Fibroblast of pulmonary artery (primary cell): ENCODE measurements around the gene NFKBIZ.
A peak's percentile ranks its signal among the peaks of the same experiment; 100 is the strongest.

Experiments
- DNase-seq: peaks from one replicate; pipeline ENCODE4 v3.0.0-alpha.2; 2010; ENCODE audit warnings: low read depth
- H3K4me3 ChIP-seq: replicated peaks from 2 replicates; pipeline ENCODE4 v1.5.1; 2011; ENCODE audit warnings: low read depth, mild to moderate bottlenecking, control low read depth, low read length, moderate library complexity
- TF ChIP-seq, protein P1 (sequence below): IDR thresholded peaks from 2 replicates; pipeline ENCODE4 v1.5.1; 2011; ENCODE audit warnings: mild to moderate bottlenecking, control low read depth, low read length, inconsistent platforms; ENCODE audit errors: missing control alignments

Gene NFKBIZ

DNA sequence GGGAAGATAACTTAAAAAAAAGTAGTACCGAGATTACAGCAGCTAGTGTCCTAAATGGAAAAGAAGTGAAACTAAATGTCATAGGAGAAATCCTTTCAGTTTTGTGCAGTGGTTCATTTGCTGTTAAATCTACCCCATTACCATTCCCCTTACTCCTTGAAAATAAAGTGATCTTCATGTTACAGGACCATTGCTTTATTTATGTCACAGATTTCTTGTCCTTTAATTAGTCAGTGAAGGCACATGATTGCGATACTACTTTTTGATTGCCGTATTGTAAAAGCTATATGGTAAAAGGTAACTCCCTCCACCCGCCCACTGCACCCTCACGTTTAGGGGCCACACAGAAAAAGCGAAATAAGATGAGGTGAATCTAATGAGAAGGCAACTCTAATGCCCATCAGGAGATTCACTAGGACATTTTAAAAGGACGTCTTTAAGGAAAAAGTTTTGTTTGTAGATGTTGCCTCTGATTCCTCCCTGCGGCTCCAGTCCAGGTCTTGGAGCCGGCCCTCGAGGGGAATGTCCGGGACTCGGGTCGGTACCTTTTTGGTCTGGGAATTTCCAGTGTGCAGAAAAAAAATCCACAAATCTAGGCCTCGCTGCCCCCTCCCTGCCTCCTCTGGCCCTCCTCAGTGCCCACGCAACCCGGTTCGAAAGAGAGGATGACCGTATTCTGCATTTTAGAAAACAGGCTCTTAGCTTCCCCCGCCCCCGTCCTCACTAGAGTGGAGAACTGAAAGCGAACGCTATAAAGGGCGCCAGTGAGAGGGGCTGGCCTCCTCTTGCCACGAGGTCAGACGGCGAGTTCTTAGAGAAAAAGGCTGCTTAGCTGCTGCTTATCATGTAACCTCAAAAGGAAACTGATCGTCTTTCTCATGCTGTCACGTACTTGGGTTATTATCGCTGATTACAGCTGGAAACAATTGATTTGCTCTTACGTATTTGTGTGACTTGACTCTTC is 21.8 kb upstream of the NFKBIZ start:
- TF ChIP-seq, protein P1, sequence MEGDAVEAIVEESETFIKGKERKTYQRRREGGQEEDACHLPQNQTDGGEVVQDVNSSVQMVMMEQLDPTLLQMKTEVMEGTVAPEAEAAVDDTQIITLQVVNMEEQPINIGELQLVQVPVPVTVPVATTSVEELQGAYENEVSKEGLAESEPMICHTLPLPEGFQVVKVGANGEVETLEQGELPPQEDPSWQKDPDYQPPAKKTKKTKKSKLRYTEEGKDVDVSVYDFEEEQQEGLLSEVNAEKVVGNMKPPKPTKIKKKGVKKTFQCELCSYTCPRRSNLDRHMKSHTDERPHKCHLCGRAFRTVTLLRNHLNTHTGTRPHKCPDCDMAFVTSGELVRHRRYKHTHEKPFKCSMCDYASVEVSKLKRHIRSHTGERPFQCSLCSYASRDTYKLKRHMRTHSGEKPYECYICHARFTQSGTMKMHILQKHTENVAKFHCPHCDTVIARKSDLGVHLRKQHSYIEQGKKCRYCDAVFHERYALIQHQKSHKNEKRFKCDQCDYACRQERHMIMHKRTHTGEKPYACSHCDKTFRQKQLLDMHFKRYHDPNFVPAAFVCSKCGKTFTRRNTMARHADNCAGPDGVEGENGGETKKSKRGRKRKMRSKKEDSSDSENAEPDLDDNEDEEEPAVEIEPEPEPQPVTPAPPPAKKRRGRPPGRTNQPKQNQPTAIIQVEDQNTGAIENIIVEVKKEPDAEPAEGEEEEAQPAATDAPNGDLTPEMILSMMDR = no peak
- peak; percentile 78 for DNase-seq
- peak overlapping the region; percentile 62 for H3K4me3 ChIP-seq

- H3K4me3 ChIP-seq = peak overlapping the region; percentile 62
- TF ChIP-seq, protein P1 = no peak
- no peak for DNase-seq
These were observed 21.0 kb upstream of the NFKBIZ start for GRCh38 chr3:101828276-101828675.

DNA sequence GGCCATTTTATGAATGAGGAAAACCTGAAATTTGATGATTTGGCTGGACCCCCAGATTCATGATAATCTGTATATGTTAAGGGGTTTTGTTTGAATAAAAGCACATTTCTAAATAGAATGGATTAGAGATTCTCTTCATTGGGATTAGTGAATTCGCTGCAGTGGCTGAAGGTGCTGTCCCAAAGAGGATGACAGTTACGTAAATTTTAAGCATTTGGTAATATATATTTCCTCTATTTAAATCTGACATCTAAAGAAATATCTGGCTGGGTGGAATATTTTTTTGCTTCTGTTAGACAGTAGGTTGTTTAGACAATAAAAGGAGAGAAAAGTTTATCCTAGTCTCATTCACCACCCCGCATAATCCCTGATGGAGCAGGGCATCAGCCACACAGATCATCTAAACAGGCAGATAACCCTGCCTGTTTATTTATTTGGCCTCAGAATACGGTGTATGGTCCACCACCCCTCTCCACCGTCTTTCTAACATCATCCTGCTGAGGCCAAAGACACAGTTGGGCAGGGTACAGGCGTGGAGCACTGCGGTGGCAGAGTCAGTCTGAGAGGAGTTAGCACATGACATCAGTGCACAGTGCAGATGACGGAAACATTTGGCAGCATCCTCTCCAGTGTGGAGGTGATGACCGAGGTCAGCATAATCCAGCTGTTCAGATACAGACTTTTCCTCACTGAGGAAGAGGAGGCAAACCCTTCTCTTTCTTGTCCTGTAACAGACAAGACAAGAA is 20.4 kb upstream of the NFKBIZ start:
- peak; percentile 70 for DNase-seq

GRCh38 chr3:101829437-101829830 is 19.9 kb upstream of the NFKBIZ start:
- DNase-seq = no peak
- no peak overlapping the region for H3K4me3 ChIP-seq
- TF ChIP-seq, protein P1 = no peak

More for the DNA sequence above, 20.4 kb upstream of the NFKBIZ start:
- H3K4me3 ChIP-seq = peak overlapping the region; percentile 62
- TF ChIP-seq, protein P1 = no peak

- DNase-seq = no peak
- no peak overlapping the region for H3K4me3 ChIP-seq
- TF ChIP-seq, protein P1 = no peak
These were observed 19.4 kb upstream of the NFKBIZ start for GRCh38 chr3:101829874-101830273.

DNA sequence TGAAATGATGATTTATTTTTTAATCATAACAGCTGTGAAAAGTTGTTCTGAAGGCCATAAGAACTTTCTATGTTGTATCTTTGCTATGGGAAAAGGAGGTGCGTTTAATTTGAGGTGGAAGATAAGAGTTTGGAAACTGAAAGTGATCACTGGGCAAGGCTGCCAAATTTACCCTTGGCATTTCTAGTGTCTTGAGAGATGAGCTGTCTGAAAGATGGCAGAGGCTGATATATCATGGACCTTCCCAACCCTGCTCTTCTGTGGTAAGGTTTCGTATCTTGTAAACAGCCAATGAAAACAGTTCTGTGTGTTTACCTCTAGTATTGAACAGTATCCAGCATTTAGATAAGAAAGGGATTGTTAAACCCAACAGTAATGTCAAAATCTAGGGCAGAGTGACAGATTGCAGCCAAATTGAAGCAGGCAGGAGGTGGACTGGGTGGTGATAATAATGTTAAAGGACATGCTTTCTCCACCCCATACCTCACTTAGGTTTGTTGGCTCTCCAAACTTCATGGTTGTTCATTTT is 15.8 kb upstream of the NFKBIZ start:
- H3K4me3 ChIP-seq = no peak overlapping the region
- no peak for DNase-seq
- TF ChIP-seq, protein P1 = no peak
